Neural cell (in vitro differentiated cells): ENCODE measurements around the gene PLXDC2. TPM values are rescaled to one million over a fixed set of nuclear protein-coding genes. Genes with fewer than 3 reads are reported as not detected.

Experiments
- H2AFZ ChIP-seq: fragments of 200-600, 300-800 bp; sonication (generic), shearing (Covaris generic); 2 replicates; pipeline ENCODE4 v1.6.0; 2014; ENCODE audit warnings: low read depth, mild to moderate bottlenecking, antibody characterized with exemption, low read length, moderate library complexity
- H3F3A ChIP-seq: fragments of 200-600 bp; shearing (Covaris generic); 2 replicates; pipeline ENCODE4 v1.6.1; 2016; ENCODE audit warnings: mild to moderate bottlenecking, moderate library complexity, mixed read lengths, antibody characterized with exemption, low read length; ENCODE audit not compliant: insufficient read depth, poor library complexity, severe bottlenecking
- H3K27ac ChIP-seq: fragments of 200-600, 300-800 bp; sonication (generic), shearing (Covaris generic); 2 replicates; pipeline ENCODE4 v1.5.1; 2014; ENCODE audit warnings: mild to moderate bottlenecking, low read length, moderate library complexity
- H3K27me3 ChIP-seq: fragments of 300-800, 200-600 bp; sonication (generic), shearing (Covaris generic); 2 replicates; pipeline ENCODE4 v1.6.0; 2014; ENCODE audit warnings: mild to moderate bottlenecking, low read depth, low read length, moderate library complexity; ENCODE audit not compliant: insufficient read depth
- H3K36me3 ChIP-seq: fragments of 300-800, 200-600 bp; sonication (generic), shearing (Covaris generic); 2 replicates; pipeline ENCODE4 v1.5.1; 2014; ENCODE audit warnings: mild to moderate bottlenecking, antibody characterized with exemption, low read length, moderate library complexity; ENCODE audit not compliant: insufficient read depth
- H3K4me2 ChIP-seq: fragments of 300-800, 200-600 bp; sonication (generic), shearing (Covaris generic); 2 replicates; pipeline ENCODE4 v1.6.0; 2014; ENCODE audit warnings: mild to moderate bottlenecking, low read length
- H3K4me3 ChIP-seq: fragments of 300-800, 200-600 bp; sonication (generic), shearing (Covaris generic); 2 replicates; pipeline ENCODE4 v1.5.1; 2014; ENCODE audit warnings: mild to moderate bottlenecking, low read length, moderate library complexity
- H3K79me2 ChIP-seq: fragments of 200-600 bp; shearing (Covaris generic); replicated peaks from 2 replicates; pipeline ENCODE4 v1.6.0; 2014; ENCODE audit warnings: mild to moderate bottlenecking, low read length, moderate library complexity; ENCODE audit not compliant: insufficient read depth
- H3K9ac ChIP-seq: fragments of 300-800, 200-600 bp; sonication (generic), shearing (Covaris generic); 2 replicates; pipeline ENCODE4 v1.6.1; 2016; ENCODE audit warnings: mild to moderate bottlenecking, low read length, mixed read lengths
- H3K9me2 ChIP-seq: fragments of 200-600 bp; shearing (Covaris generic); 2 replicates; pipeline ENCODE4 v1.6.1; 2016; ENCODE audit warnings: mild to moderate bottlenecking, low read length, mixed read lengths; ENCODE audit not compliant: insufficient read depth
- H3K9me3 ChIP-seq: fragments of 200-600, 300-800 bp; sonication (generic), shearing (Covaris generic); 2 replicates; pipeline ENCODE4 v1.6.1; 2016; ENCODE audit warnings: mild to moderate bottlenecking, mixed run types, low read length, moderate library complexity, mixed read lengths
- H4K20me1 ChIP-seq: fragments of 200-600 bp; shearing (Covaris generic); 2 replicates; pipeline ENCODE4 v1.6.1; 2016; ENCODE audit warnings: mild to moderate bottlenecking, mixed run types; ENCODE audit not compliant: insufficient read depth
- EP300 ChIP-seq: fragments of 450-650 bp; conservative IDR thresholded peaks from 2 replicates; pipeline ENCODE4 v1.6.1; 2014; ENCODE audit warnings: antibody characterized with exemption, mild to moderate bottlenecking, moderate library complexity; ENCODE audit not compliant: poor library complexity, severe bottlenecking
- EZH2 ChIP-seq: fragments of 200-600, 300-800 bp; shearing (Covaris generic), sonication (generic); IDR thresholded peaks from 2 replicates; pipeline ENCODE4 v1.6.1; 2014; ENCODE audit warnings: antibody characterized with exemption, low read length, borderline replicate concordance, mild to moderate bottlenecking; ENCODE audit not compliant: insufficient read depth, poor library complexity, severe bottlenecking
- MXI1 ChIP-seq: fragments of 450-650 bp; conservative IDR thresholded peaks from 2 replicates; pipeline ENCODE4 v1.6.1; 2014; ENCODE audit warnings: antibody characterized with exemption, mild to moderate bottlenecking; ENCODE audit not compliant: poor library complexity, severe bottlenecking
- POLR2AphosphoS5 ChIP-seq: IDR thresholded peaks from 2 replicates; pipeline ENCODE4 v1.6.1; 2012
- RAD21 ChIP-seq: fragments of 450-650 bp; conservative IDR thresholded peaks from 2 replicates; pipeline ENCODE4 v1.6.1; 2014; ENCODE audit warnings: antibody characterized with exemption, mild to moderate bottlenecking, moderate library complexity
- SMC3 ChIP-seq: fragments of 450-650 bp; conservative IDR thresholded peaks from 2 replicates; pipeline ENCODE4 v1.6.1; 2014; ENCODE audit warnings: antibody characterized with exemption, mild to moderate bottlenecking, moderate library complexity; ENCODE audit not compliant: poor library complexity
- TAF1 ChIP-seq: IDR thresholded peaks from 2 replicates; pipeline ENCODE4 v1.6.1; 2012; ENCODE audit warnings: low read depth
- polyA plus RNA-seq: library from polyadenylated mRNA; depleted of rRNA; stranded (reverse); fragments of >200 nt; gene quantifications from 2 replicates; pipeline ENCODE4 v1.2.3, GENCODE V29; 2014
- TF ChIP-seq, protein P1 (sequence below): fragments of 450-650 bp; IDR thresholded peaks from 2 replicates; pipeline ENCODE4 v1.5.1; 2014; ENCODE audit warnings: antibody characterized with exemption, mild to moderate bottlenecking, moderate library complexity; ENCODE audit not compliant: poor library complexity, severe bottlenecking
- TF ChIP-seq, protein P2 (sequence below): IDR thresholded peaks from 2 replicates; pipeline ENCODE4 v1.6.1; 2012; ENCODE audit warnings: borderline replicate concordance

PLXDC2 gene
- polyA plus RNA-seq, 1 donor from 2014 or later = 2.3 TPM

DNA sequence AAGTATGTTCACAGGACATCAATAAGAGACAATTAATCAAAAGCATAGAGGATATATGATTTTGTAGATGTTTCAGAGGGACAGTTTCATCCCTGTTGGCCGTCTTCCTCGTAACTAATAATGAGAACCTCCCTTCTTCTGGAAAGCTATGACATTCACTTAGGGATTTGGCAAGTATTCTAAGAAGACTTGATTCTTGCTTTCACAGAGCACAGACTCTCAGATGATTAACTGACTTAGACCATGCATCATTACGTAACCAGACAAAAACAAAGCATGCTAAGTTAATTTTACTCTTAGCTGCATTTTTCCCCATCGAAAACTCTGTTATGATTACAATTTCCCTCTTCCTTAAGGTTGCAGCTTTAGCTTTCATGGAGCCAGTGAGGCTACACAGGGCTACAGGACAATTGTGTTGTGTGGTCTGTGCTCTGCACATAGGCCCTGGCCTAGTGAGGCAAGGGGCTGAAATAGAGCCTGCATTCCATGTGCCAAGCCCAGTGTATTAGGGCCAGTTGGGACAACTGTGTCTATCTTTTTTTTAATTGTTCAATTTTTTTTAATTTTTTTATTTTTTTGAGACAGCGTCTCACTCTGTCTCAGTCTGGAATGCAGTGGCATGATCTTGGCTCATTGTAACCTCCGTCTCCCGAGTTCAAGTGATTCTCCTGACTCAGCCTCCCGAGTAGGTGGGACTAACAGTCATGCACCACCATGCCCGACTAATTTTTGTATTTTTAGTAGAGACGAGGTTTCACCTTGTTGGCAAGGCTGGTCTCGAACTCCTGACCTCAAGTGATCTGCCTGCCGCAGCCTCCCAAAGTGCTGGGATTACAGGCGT is 105.3 kb downstream of the PLXDC2 start:
- TF ChIP-seq, protein P1, sequence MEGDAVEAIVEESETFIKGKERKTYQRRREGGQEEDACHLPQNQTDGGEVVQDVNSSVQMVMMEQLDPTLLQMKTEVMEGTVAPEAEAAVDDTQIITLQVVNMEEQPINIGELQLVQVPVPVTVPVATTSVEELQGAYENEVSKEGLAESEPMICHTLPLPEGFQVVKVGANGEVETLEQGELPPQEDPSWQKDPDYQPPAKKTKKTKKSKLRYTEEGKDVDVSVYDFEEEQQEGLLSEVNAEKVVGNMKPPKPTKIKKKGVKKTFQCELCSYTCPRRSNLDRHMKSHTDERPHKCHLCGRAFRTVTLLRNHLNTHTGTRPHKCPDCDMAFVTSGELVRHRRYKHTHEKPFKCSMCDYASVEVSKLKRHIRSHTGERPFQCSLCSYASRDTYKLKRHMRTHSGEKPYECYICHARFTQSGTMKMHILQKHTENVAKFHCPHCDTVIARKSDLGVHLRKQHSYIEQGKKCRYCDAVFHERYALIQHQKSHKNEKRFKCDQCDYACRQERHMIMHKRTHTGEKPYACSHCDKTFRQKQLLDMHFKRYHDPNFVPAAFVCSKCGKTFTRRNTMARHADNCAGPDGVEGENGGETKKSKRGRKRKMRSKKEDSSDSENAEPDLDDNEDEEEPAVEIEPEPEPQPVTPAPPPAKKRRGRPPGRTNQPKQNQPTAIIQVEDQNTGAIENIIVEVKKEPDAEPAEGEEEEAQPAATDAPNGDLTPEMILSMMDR = no peak
- TF ChIP-seq SMC3 (no peak), MXI1 (no peak), POLR2AphosphoS5 (no peak), EZH2 (no peak), TAF1 (no peak), EP300 (no peak), RAD21 (no peak)
- TF ChIP-seq, protein P2, sequence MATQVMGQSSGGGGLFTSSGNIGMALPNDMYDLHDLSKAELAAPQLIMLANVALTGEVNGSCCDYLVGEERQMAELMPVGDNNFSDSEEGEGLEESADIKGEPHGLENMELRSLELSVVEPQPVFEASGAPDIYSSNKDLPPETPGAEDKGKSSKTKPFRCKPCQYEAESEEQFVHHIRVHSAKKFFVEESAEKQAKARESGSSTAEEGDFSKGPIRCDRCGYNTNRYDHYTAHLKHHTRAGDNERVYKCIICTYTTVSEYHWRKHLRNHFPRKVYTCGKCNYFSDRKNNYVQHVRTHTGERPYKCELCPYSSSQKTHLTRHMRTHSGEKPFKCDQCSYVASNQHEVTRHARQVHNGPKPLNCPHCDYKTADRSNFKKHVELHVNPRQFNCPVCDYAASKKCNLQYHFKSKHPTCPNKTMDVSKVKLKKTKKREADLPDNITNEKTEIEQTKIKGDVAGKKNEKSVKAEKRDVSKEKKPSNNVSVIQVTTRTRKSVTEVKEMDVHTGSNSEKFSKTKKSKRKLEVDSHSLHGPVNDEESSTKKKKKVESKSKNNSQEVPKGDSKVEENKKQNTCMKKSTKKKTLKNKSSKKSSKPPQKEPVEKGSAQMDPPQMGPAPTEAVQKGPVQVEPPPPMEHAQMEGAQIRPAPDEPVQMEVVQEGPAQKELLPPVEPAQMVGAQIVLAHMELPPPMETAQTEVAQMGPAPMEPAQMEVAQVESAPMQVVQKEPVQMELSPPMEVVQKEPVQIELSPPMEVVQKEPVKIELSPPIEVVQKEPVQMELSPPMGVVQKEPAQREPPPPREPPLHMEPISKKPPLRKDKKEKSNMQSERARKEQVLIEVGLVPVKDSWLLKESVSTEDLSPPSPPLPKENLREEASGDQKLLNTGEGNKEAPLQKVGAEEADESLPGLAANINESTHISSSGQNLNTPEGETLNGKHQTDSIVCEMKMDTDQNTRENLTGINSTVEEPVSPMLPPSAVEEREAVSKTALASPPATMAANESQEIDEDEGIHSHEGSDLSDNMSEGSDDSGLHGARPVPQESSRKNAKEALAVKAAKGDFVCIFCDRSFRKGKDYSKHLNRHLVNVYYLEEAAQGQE = no peak
- no peak overlapping the region for H3K4me3 ChIP-seq
- no peaks in the 10 kb centered on the region for H3K9me2 ChIP-seq
- H3K36me3 ChIP-seq = no peaks in the 10 kb centered on the region
- no peak overlapping the region for H3K9ac ChIP-seq
- no peaks in the 10 kb centered on the region for H3K27me3 ChIP-seq
- no peak overlapping the region for H3K4me2 ChIP-seq
- no peak overlapping the region for H3K27ac ChIP-seq
- H3K79me2 ChIP-seq = no peaks in the 10 kb centered on the region
- no peaks in the 10 kb centered on the region for H4K20me1 ChIP-seq
- H3F3A ChIP-seq = peaks cover 3% of the 10 kb centered on the region
- no peaks in the 10 kb centered on the region for H3K9me3 ChIP-seq
- no peak overlapping the region for H2AFZ ChIP-seq

DNA sequence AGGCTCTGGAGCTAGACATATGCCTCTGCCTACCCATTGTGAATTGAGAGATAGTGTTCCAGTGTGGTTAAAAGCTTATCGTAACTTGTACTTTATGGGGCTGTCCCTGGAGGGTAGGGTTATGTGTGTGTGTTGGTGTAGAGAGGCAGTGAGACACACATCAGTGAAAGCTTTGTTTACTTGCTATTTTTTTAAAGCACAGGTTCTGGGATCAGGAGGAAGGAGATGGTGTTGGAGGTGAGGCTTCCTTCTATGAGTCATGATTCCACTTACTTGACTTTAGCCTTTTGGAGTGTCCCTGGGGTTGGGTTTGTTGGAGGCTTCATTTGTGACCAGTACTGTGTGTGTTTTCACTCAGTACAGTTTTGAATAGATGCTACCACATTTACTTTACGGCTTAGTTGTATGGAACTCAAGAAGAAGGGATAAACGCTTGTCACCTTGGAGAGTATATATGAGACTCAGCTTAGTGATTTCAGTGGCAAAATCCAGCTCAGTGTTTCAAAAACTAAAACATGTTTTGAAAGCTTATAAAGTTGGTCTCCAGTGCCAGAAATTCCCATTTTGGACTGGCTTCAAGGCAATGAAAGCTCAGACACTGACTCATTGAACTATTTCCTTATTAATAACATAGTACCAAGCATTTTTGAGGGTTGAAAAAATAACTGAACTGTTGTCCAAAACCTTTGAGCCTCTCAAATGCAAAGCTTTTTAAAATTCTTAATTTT is 106.2 kb downstream of the PLXDC2 start:
- no peaks in the 10 kb centered on the region for H3K36me3 ChIP-seq
- no peak overlapping the region for H3K4me3 ChIP-seq
- H3K9ac ChIP-seq = no peak overlapping the region
- no peak overlapping the region for H3K4me2 ChIP-seq
- H3K27ac ChIP-seq = no peak overlapping the region
- no peaks in the 10 kb centered on the region for H3K9me3 ChIP-seq
- peaks cover 6% of the 10 kb centered on the region for H3F3A ChIP-seq
- H3K79me2 ChIP-seq = no peaks in the 10 kb centered on the region
- TF ChIP-seq EZH2 (no peak), MXI1 (no peak), TAF1 (no peak), RAD21 (no peak), POLR2AphosphoS5 (no peak), EP300 (no peak), SMC3 (no peak)
- TF ChIP-seq, protein P2 = no peak
- TF ChIP-seq, protein P1 = no peak
- H3K9me2 ChIP-seq = no peaks in the 10 kb centered on the region
- no peak overlapping the region for H2AFZ ChIP-seq
- H3K27me3 ChIP-seq = no peaks in the 10 kb centered on the region
- no peaks in the 10 kb centered on the region for H4K20me1 ChIP-seq
